ENCODE data around the gene R3HDML. TPM values are rescaled to one million over a fixed set of nuclear protein-coding genes. Genes with fewer than 3 reads are reported as not detected.
"Not testable (repeated sequence)": the region's sequence is repeated elsewhere in the genome, so short reads cannot be mapped to it uniquely, and the experiment has no call there.

The R3HDML gene
- total RNA-seq (not detected), polyA plus RNA-seq (0.05 TPM)
- long read RNA-seq, donor 1 = 0 reads
- long read RNA-seq, donor 2 = 0 reads
- long read RNA-seq, donor 3 = 0 reads
- long read RNA-seq, donor 4 = 0 reads
- long read RNA-seq, donor 5 = 0 reads
- long read RNA-seq, donor 6 = 0 reads
- long read RNA-seq, donor 7 = 0 reads
- long read RNA-seq, donor 8 = 0 reads
- long read RNA-seq, donor 9 = 0 reads
- long read RNA-seq, donor 10 = 0 reads

- H3K9me3 ChIP-seq (ENCODE audit: control insufficient read depth in 2 of 2, insufficient read depth in 1 of 2, low read length in 1 of 2) = no peaks in the 10 kb centered on the region
- no peak within 1 kb of the TSS for H3K4me3 ChIP-seq (ENCODE audit: low read length in 2 of 2)
- no peak within 1 kb of the TSS for H3K27ac ChIP-seq (ENCODE audit: low read depth in 1 of 2, low read length in 1 of 2)
- no peaks in the 10 kb centered on the region for H3K36me3 ChIP-seq (ENCODE audit: control insufficient read depth in 2 of 2, insufficient read depth in 2 of 2, low read length in 1 of 2)
- DNase-seq (ENCODE audit: low read depth in 6 of 9, low spot score in 9 of 9) = no peak
- 94% methylated on average over 16 of the region's 16 CpGs for WGBS
- H3K4me1 ChIP-seq (ENCODE audit: control insufficient read depth in 2 of 2, insufficient read depth in 2 of 2, low read length in 2 of 2) = no peaks in the 10 kb centered on the region
- H3K27me3 ChIP-seq (ENCODE audit: control insufficient read depth in 2 of 2, insufficient read depth in 1 of 2, low read length in 1 of 2) = peaks cover 0 to 27% of the 10 kb centered on the region in 2 donors
These were observed at the start of gene R3HDML for GRCh38 chr20:44336725-44337380. TSS of gene R3HDML (plus strand) at chr20:44337043. CDS start at chr20:44337158, 115 bp downstream.

GRCh38 chr20:44287272-44288097 lies 49.4 kb upstream of the R3HDML start:
- 84% methylated on average over 5 of the region's 5 CpGs for WGBS

GRCh38 chr20:44288252-44288651 lies 48.6 kb upstream of the R3HDML start:
- no peak overlapping the region for H3K4me3 ChIP-seq (ENCODE audit: low read length in 2 of 2)
- no peaks in the 10 kb centered on the region for H3K9me3 ChIP-seq (ENCODE audit: control insufficient read depth in 2 of 2, insufficient read depth in 1 of 2, low read length in 1 of 2)
- DNase-seq (ENCODE audit: low read depth in 6 of 9, low spot score in 9 of 9) = no peak
- no peaks in the 10 kb centered on the region for H3K4me1 ChIP-seq (ENCODE audit: control insufficient read depth in 2 of 2, insufficient read depth in 2 of 2, low read length in 2 of 2)
- H3K27me3 ChIP-seq (ENCODE audit: control insufficient read depth in 2 of 2, insufficient read depth in 1 of 2, low read length in 1 of 2) = no peaks in the 10 kb centered on the region
- H3K36me3 ChIP-seq (ENCODE audit: control insufficient read depth in 2 of 2, insufficient read depth in 2 of 2, low read length in 1 of 2) = no peaks in the 10 kb centered on the region
- WGBS = 99% methylated on average over 3 of the region's 3 CpGs
- H3K27ac ChIP-seq (ENCODE audit: low read depth in 1 of 2, low read length in 1 of 2) = no peak overlapping the region

More at GRCh38 chr20:44287272-44288097, 49.4 kb upstream of the R3HDML start:
- no peaks in the 10 kb centered on the region for H3K9me3 ChIP-seq (ENCODE audit: control insufficient read depth in 2 of 2, insufficient read depth in 1 of 2, low read length in 1 of 2)
- H3K4me1 ChIP-seq (ENCODE audit: control insufficient read depth in 2 of 2, insufficient read depth in 2 of 2, low read length in 2 of 2) = no peaks in the 10 kb centered on the region
- no peaks in the 10 kb centered on the region for H3K27me3 ChIP-seq (ENCODE audit: control insufficient read depth in 2 of 2, insufficient read depth in 1 of 2, low read length in 1 of 2)
- H3K36me3 ChIP-seq (ENCODE audit: control insufficient read depth in 2 of 2, insufficient read depth in 2 of 2, low read length in 1 of 2) = no peaks in the 10 kb centered on the region
- no peak overlapping the region for H3K27ac ChIP-seq (ENCODE audit: low read depth in 1 of 2, low read length in 1 of 2)
- DNase-seq (ENCODE audit: low read depth in 6 of 9, low spot score in 9 of 9) = no peak
- H3K4me3 ChIP-seq (ENCODE audit: low read length in 2 of 2) = no peak overlapping the region

GRCh38 chr20:44291754-44292153 lies 45.1 kb upstream of the R3HDML start:
- no peaks in the 10 kb centered on the region for H3K36me3 ChIP-seq (ENCODE audit: control insufficient read depth in 2 of 2, insufficient read depth in 2 of 2, low read length in 1 of 2)
- no peak for DNase-seq (ENCODE audit: low read depth in 6 of 9, low spot score in 9 of 9)
- H3K4me3 ChIP-seq (ENCODE audit: low read length in 2 of 2) = no peak overlapping the region
- no peaks in the 10 kb centered on the region for H3K9me3 ChIP-seq (ENCODE audit: control insufficient read depth in 2 of 2, insufficient read depth in 1 of 2, low read length in 1 of 2)
- WGBS = 96% methylated on average over 7 of the region's 7 CpGs
- H3K27ac ChIP-seq (ENCODE audit: low read depth in 1 of 2, low read length in 1 of 2) = no peak overlapping the region
- no peaks in the 10 kb centered on the region for H3K27me3 ChIP-seq (ENCODE audit: control insufficient read depth in 2 of 2, insufficient read depth in 1 of 2, low read length in 1 of 2)
- H3K4me1 ChIP-seq (ENCODE audit: control insufficient read depth in 2 of 2, insufficient read depth in 2 of 2, low read length in 2 of 2) = no peaks in the 10 kb centered on the region

- H3K4me3 ChIP-seq (ENCODE audit: low read length in 2 of 2) = no peak overlapping the region
- no peak overlapping the region for H3K27ac ChIP-seq (ENCODE audit: low read depth in 1 of 2, low read length in 1 of 2)
- H3K27me3 ChIP-seq (ENCODE audit: control insufficient read depth in 2 of 2, insufficient read depth in 1 of 2, low read length in 1 of 2) = no peaks in the 10 kb centered on the region
- DNase-seq (ENCODE audit: low read depth in 6 of 9, low spot score in 9 of 9) = no peak
- 84% methylated on average over 7 of the region's 7 CpGs for WGBS
- no peaks in the 10 kb centered on the region for H3K9me3 ChIP-seq (ENCODE audit: control insufficient read depth in 2 of 2, insufficient read depth in 1 of 2, low read length in 1 of 2)
- H3K36me3 ChIP-seq (ENCODE audit: control insufficient read depth in 2 of 2, insufficient read depth in 2 of 2, low read length in 1 of 2) = no peaks in the 10 kb centered on the region
- H3K4me1 ChIP-seq (ENCODE audit: control insufficient read depth in 2 of 2, insufficient read depth in 2 of 2, low read length in 2 of 2) = no peaks in the 10 kb centered on the region
These were observed 40.8 kb upstream of the R3HDML start for GRCh38 chr20:44296011-44296410.

- Histone ChIP-seq H3K9me3 (ENCODE audit: control insufficient read depth in 2 of 2, insufficient read depth in 1 of 2, low read length in 1 of 2) (no peaks in the 10 kb centered on the region), H3K36me3 (ENCODE audit: control insufficient read depth in 2 of 2, insufficient read depth in 2 of 2, low read length in 1 of 2) (no peaks in the 10 kb centered on the region)
- 96% methylated on average over 4 of the region's 4 CpGs for WGBS
These were observed 39.1 kb upstream of the R3HDML start for GRCh38 chr20:44297721-44298120.

GRCh38 chr20:44299011-44299535 lies 37.8 kb upstream of the R3HDML start:
- WGBS = 98% methylated on average over 42 of the region's 42 CpGs
- not testable (repeated sequence) for H3K4me1 ChIP-seq (ENCODE audit: control insufficient read depth in 2 of 2, insufficient read depth in 2 of 2, low read length in 2 of 2); DNase-seq (ENCODE audit: low read depth in 6 of 9, low spot score in 9 of 9); H3K9me3 ChIP-seq (ENCODE audit: control insufficient read depth in 2 of 2, insufficient read depth in 1 of 2, low read length in 1 of 2); H3K27ac ChIP-seq (ENCODE audit: low read depth in 1 of 2, low read length in 1 of 2); H3K27me3 ChIP-seq (ENCODE audit: control insufficient read depth in 2 of 2, insufficient read depth in 1 of 2, low read length in 1 of 2); H3K4me3 ChIP-seq (ENCODE audit: low read length in 2 of 2); H3K36me3 ChIP-seq (ENCODE audit: control insufficient read depth in 2 of 2, insufficient read depth in 2 of 2, low read length in 1 of 2)

More at GRCh38 chr20:44297721-44298120, 39.1 kb upstream of the R3HDML start:
- Histone ChIP-seq H3K4me1 (ENCODE audit: control insufficient read depth in 2 of 2, insufficient read depth in 2 of 2, low read length in 2 of 2) (no peaks in the 10 kb centered on the region), H3K4me3 (ENCODE audit: low read length in 2 of 2) (no peak overlapping the region), H3K27ac (ENCODE audit: low read depth in 1 of 2, low read length in 1 of 2) (no peak overlapping the region), H3K27me3 (ENCODE audit: control insufficient read depth in 2 of 2, insufficient read depth in 1 of 2, low read length in 1 of 2) (no peaks in the 10 kb centered on the region)
- no peak for DNase-seq (ENCODE audit: low read depth in 6 of 9, low spot score in 9 of 9)

- DNase-seq (ENCODE audit: low read depth in 6 of 9, low spot score in 9 of 9) = no peak
These were observed 35.6 kb upstream of the R3HDML start for GRCh38 chr20:44301285-44301684.

More at GRCh38 chr20:44301285-44301684, 35.6 kb upstream of the R3HDML start:
- H3K9me3 ChIP-seq (ENCODE audit: control insufficient read depth in 2 of 2, insufficient read depth in 1 of 2, low read length in 1 of 2) = no peaks in the 10 kb centered on the region
- no peaks in the 10 kb centered on the region for H3K4me1 ChIP-seq (ENCODE audit: control insufficient read depth in 2 of 2, insufficient read depth in 2 of 2, low read length in 2 of 2)
- no peaks in the 10 kb centered on the region for H3K27me3 ChIP-seq (ENCODE audit: control insufficient read depth in 2 of 2, insufficient read depth in 1 of 2, low read length in 1 of 2)
- no peak overlapping the region for H3K4me3 ChIP-seq (ENCODE audit: low read length in 2 of 2)
- no peaks in the 10 kb centered on the region for H3K36me3 ChIP-seq (ENCODE audit: control insufficient read depth in 2 of 2, insufficient read depth in 2 of 2, low read length in 1 of 2)
- H3K27ac ChIP-seq (ENCODE audit: low read depth in 1 of 2, low read length in 1 of 2) = no peak overlapping the region
